Neural progenitor cell (in vitro differentiated cells): Measurements from ENCODE around the gene DEPDC4. TPM values are rescaled to one million over a fixed set of nuclear protein-coding genes. Genes with fewer than 3 reads are reported as not detected.

Experiments
- DNase-seq: peaks from one replicate; pipeline ENCODE4 v3.0.0-alpha.2; 2016; ENCODE audit warnings: low spot score
- H2AFZ ChIP-seq: fragments of 200-600 bp; sonication (generic); replicated peaks from 2 replicates; pipeline ENCODE4 v1.6.1; 2016; ENCODE audit warnings: antibody characterized with exemption
- H3F3A ChIP-seq: fragments of 200-600 bp; sonication (generic); 2 replicates; pipeline ENCODE4 v1.6.1; 2016; ENCODE audit warnings: antibody characterized with exemption, low read depth
- H3K27ac ChIP-seq: fragments of 200-600 bp; sonication (generic); 2 replicates; pipeline ENCODE4 v1.5.1; 2016; ENCODE audit warnings: mild to moderate bottlenecking
- H3K27me3 ChIP-seq: fragments of 200-600 bp; sonication (generic); 2 replicates; pipeline ENCODE4 v1.6.1; 2016; ENCODE audit warnings: mild to moderate bottlenecking, moderate library complexity
- H3K36me3 ChIP-seq: fragments of 200-600 bp; sonication (generic); 2 replicates; pipeline ENCODE4 v1.5.1; 2016
- H3K4me1 ChIP-seq: fragments of 200-600 bp; sonication (generic); 2 replicates; pipeline ENCODE4 v1.6.1; 2016; ENCODE audit warnings: mixed run types
- H3K4me2 ChIP-seq: fragments of 200-600 bp; sonication (generic); 2 replicates; pipeline ENCODE4 v1.6.1; 2016
- H3K4me3 ChIP-seq: fragments of 200-600 bp; sonication (generic); 2 replicates; pipeline ENCODE4 v1.5.1; 2016
- H3K79me2 ChIP-seq: fragments of 200-600 bp; sonication (generic); 2 replicates; pipeline ENCODE4 v1.6.1; 2016; ENCODE audit warnings: low read depth
- H3K9ac ChIP-seq: fragments of 200-600 bp; sonication (generic); 2 replicates; pipeline ENCODE4 v1.6.1; 2016
- H3K9me3 ChIP-seq: fragments of 200-600 bp; sonication (generic); 2 replicates; pipeline ENCODE4 v1.5.1; 2016; ENCODE audit warnings: low read depth
- H4K20me1 ChIP-seq: fragments of 200-600 bp; sonication (generic); 2 replicates; pipeline ENCODE4 v1.6.1; 2016; ENCODE audit warnings: low read depth
- H3K27ac Mint-ChIP-seq: 3 replicates; pipeline ENCODE4 v1.8.0; 2021; ENCODE audit warnings: mixed read lengths
- H3K27me3 Mint-ChIP-seq: 2 replicates; pipeline ENCODE4 v1.8.0; 2022; ENCODE audit warnings: low read depth, mild to moderate bottlenecking, inconsistent platforms, moderate library complexity, mixed read lengths; ENCODE audit not compliant: insufficient read depth
- H3K36me3 Mint-ChIP-seq: 3 replicates; pipeline ENCODE4 v1.8.0; 2021; ENCODE audit warnings: mixed read lengths
- H3K4me1 Mint-ChIP-seq: 3 replicates; pipeline ENCODE4 v1.8.0; 2021; ENCODE audit warnings: mixed read lengths
- H3K4me3 Mint-ChIP-seq: 3 replicates; pipeline ENCODE4 v1.8.0; 2021; ENCODE audit warnings: mild to moderate bottlenecking, moderate library complexity, mixed read lengths
- H3K9me3 Mint-ChIP-seq: 3 replicates; pipeline ENCODE4 v1.8.0; 2020; ENCODE audit warnings: mixed read lengths
- EZH2 ChIP-seq: fragments of 200-600 bp; sonication (generic); IDR thresholded peaks from 2 replicates; pipeline ENCODE4 v1.6.1; 2017; ENCODE audit warnings: antibody characterized with exemption, mild to moderate bottlenecking, moderate library complexity
- EZH2phosphoT487 ChIP-seq: fragments of 200-600 bp; sonication (generic); IDR thresholded peaks from 2 replicates; pipeline ENCODE4 v1.6.1; 2017; ENCODE audit warnings: antibody characterized with exemption
- total RNA-seq: library from RNA; depleted of rRNA; stranded (reverse); fragments of >200 nt; gene quantifications from 2 replicates; pipeline ENCODE4 v1.2.3, GENCODE V29; 2015; ENCODE audit warnings: low replicate concordance
- TF ChIP-seq, protein P1 (sequence below): fragments of 200-600 bp; sonication (generic); IDR thresholded peaks from 2 replicates; pipeline ENCODE4 v1.5.1; 2017; ENCODE audit warnings: antibody characterized with exemption, mild to moderate bottlenecking

Gene DEPDC4
- total RNA-seq, 1 donor from 2014 or later: 4.2 TPM

DNA sequence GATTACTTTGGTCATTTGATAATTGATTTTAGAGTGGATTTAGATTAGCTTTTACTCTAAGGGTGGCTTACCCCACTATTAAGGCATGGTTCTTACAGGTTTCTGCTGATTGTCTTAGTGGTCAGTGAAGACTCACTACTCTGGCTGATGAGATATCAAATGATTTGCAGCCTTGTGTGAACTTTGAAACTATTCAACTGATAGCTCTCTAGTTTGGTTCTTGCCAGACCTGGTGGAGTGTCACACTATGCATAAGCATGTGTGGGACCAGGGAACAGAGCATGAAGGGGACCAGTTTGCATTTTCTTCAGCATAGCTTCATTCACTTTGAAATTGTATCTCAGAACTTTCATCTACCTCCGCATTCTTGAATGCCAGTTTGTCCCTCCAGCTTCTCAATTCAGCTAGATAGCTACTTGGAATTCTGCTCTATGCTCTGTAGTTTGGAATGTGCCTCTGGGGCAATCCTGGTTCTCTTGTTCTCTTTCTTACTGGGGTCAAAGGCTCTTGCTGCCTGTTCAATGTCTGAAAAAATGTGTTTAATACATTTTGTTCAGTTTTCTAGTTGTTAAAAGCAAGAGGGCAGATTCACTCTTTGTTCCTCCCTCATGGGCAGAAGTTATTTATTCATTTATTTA lies 12.8 kb upstream of the DEPDC4 start:
- Mint-ChIP-seq H3K27me3 (peaks cover 2% of the 10 kb centered on the region), H3K36me3 (peaks cover 27% of the 10 kb centered on the region), H3K27ac (peak overlapping the region; percentile 57), H3K4me3 (peak overlapping the region; percentile 23), H3K4me1 (peaks cover 15% of the 10 kb centered on the region), H3K9me3 (peaks cover 12% of the 10 kb centered on the region)
- H3K4me3 ChIP-seq: no peak overlapping the region
- DNase-seq: peak; percentile 30
- no peaks in the 10 kb centered on the region for H3K9me3 ChIP-seq
- no peak overlapping the region for H3K9ac ChIP-seq
- no peak overlapping the region for H3K4me2 ChIP-seq
- peaks cover 52% of the 10 kb centered on the region for H4K20me1 ChIP-seq
- no peaks in the 10 kb centered on the region for H3K36me3 ChIP-seq
- TF ChIP-seq, protein P1, sequence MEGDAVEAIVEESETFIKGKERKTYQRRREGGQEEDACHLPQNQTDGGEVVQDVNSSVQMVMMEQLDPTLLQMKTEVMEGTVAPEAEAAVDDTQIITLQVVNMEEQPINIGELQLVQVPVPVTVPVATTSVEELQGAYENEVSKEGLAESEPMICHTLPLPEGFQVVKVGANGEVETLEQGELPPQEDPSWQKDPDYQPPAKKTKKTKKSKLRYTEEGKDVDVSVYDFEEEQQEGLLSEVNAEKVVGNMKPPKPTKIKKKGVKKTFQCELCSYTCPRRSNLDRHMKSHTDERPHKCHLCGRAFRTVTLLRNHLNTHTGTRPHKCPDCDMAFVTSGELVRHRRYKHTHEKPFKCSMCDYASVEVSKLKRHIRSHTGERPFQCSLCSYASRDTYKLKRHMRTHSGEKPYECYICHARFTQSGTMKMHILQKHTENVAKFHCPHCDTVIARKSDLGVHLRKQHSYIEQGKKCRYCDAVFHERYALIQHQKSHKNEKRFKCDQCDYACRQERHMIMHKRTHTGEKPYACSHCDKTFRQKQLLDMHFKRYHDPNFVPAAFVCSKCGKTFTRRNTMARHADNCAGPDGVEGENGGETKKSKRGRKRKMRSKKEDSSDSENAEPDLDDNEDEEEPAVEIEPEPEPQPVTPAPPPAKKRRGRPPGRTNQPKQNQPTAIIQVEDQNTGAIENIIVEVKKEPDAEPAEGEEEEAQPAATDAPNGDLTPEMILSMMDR: no peak
- TF ChIP-seq EZH2 (no peak), EZH2phosphoT487 (no peak)
- H3K27me3 ChIP-seq: no peaks in the 10 kb centered on the region
- no peak overlapping the region for H3K27ac ChIP-seq
- H3K4me1 ChIP-seq: peaks cover 8% of the 10 kb centered on the region
- H2AFZ ChIP-seq: no peak overlapping the region
- peaks cover 90% of the 10 kb centered on the region for H3K79me2 ChIP-seq
- no peaks in the 10 kb centered on the region for H3F3A ChIP-seq

DNA sequence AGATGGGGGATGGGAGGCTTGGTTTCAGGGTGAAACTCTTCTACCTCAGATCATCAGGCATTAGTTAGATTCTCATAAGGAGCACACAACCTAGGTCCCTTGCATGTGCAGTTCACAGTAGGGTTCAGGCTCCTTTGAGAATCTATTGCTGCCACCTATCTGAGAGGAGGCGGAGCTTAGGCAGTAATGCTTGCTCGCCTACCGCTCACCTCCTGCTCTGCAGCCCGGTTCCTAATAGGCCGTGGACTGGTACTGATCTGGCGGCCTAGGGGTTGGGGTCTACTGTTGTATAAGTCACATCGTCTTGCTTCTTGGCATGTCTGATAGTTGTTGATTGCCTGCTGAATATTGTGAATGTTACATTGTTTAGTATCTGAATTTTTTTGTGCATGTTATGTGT lies 12.3 kb upstream of the DEPDC4 start:
- Histone ChIP-seq H3K9ac (no peak overlapping the region), H3K27ac (no peak overlapping the region), H3K27me3 (no peaks in the 10 kb centered on the region), H4K20me1 (peaks cover 56% of the 10 kb centered on the region), H3K79me2 (peaks cover 96% of the 10 kb centered on the region), H3K4me3 (no peak overlapping the region), H2AFZ (no peak overlapping the region), H3F3A (no peaks in the 10 kb centered on the region), H3K4me2 (no peak overlapping the region), H3K4me1 (peaks cover 8% of the 10 kb centered on the region), H3K36me3 (no peaks in the 10 kb centered on the region), H3K9me3 (no peaks in the 10 kb centered on the region)
- Mint-ChIP-seq H3K36me3 (peaks cover 32% of the 10 kb centered on the region), H3K4me3 (no peak overlapping the region), H3K4me1 (peaks cover 15% of the 10 kb centered on the region), H3K27ac (peak overlapping the region; percentile 57), H3K27me3 (peaks cover 2% of the 10 kb centered on the region), H3K9me3 (peaks cover 12% of the 10 kb centered on the region)
- TF ChIP-seq, protein P1: no peak
- TF ChIP-seq EZH2phosphoT487 (no peak), EZH2 (no peak)
- DNase-seq: no peak

DNA sequence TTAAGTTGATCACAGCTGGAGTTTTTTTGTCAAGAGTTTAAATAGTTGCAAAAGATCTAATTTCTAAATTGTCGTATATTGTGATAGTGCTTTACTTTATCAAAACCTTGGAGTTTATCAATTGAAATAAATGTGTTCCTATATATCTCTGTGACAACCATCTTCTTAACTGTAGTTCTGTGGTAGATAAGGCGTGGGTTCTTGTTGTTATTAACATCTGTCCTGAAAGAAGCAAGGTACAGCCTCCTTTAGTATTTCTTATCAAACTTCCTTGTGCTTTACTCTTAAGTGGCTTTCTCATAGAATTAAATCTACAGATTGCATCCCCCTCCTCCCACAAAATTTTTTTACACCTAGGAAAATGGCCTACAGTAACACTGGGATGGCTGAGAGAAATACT lies 7.4 kb upstream of the DEPDC4 start:
- peaks cover 3% of the 10 kb centered on the region for H3K4me1 ChIP-seq
- Mint-ChIP-seq H3K27ac (no peak overlapping the region), H3K9me3 (peaks cover 12% of the 10 kb centered on the region), H3K4me3 (no peak overlapping the region), H3K27me3 (no peaks in the 10 kb centered on the region), H3K36me3 (peaks cover 28% of the 10 kb centered on the region), H3K4me1 (peaks cover 9% of the 10 kb centered on the region)
- no peak overlapping the region for H3K4me3 ChIP-seq
- peaks cover 49% of the 10 kb centered on the region for H4K20me1 ChIP-seq
- no peak overlapping the region for H2AFZ ChIP-seq
- H3K27me3 ChIP-seq: no peaks in the 10 kb centered on the region
- H3K9ac ChIP-seq: no peak overlapping the region
- H3F3A ChIP-seq: no peaks in the 10 kb centered on the region
- H3K79me2 ChIP-seq: peaks cover 100% of the 10 kb centered on the region
- H3K27ac ChIP-seq: no peak overlapping the region
- no peaks in the 10 kb centered on the region for H3K9me3 ChIP-seq
- TF ChIP-seq EZH2: no peak
- TF ChIP-seq, protein P1: no peak
- TF ChIP-seq EZH2phosphoT487: no peak
- DNase-seq: no peak
- no peak overlapping the region for H3K4me2 ChIP-seq
- no peaks in the 10 kb centered on the region for H3K36me3 ChIP-seq
